GM12878 (cell line): ENCODE results near the gene LDLRAD3. TPM values are rescaled to one million over a fixed set of nuclear protein-coding genes. Genes with fewer than 3 reads are reported as not detected.

ENCODE experiments used
- ATAC-seq: fragments of 200-7000 bp; cut with Tn5 transposase; 3 replicates; pipeline ENCODE4 v1.9.1; 2020; ENCODE audit warnings: mild to moderate bottlenecking, moderate library complexity
- BruUV-seq: library from RNA; stranded (reverse); fragments of 400-500 nt; replicated peaks from 2 replicates; lab custom pipeline; 2021; lab: Mats Ljungman, UMichigan
- CTCF ChIA-PET: fragments of 300-600 bp; sonication (Branson Sonifier 250); formaldehyde crosslinking; extraction: SDS; loops from one replicate; lab custom pipeline; 2021; ENCODE audit warnings: inconsistent platforms; lab: Yijun Ruan, JAX
- POLR2A ChIA-PET: fragments of 350-600 bp; formaldehyde crosslinking; extraction: SDS; loops from one replicate; lab custom pipeline; 2021; ENCODE audit warnings: inconsistent platforms; lab: Charles Lee
- RAD21 ChIA-PET: fragments of 300-600 bp; sonication (Branson Sonifier 250); formaldehyde crosslinking; loops from one replicate; lab custom pipeline; 2023; ENCODE audit warnings: antibody characterized with exemption; ENCODE audit not compliant: unreplicated experiment; lab: Charles Lee
- SMC1A ChIA-PET: fragments of 300-600 bp; sonication (Branson Sonifier 250); formaldehyde crosslinking; loops from one replicate; lab custom pipeline; 2023; ENCODE audit not compliant: unreplicated experiment, uncharacterized antibody; lab: Charles Lee
- DNase-seq: peaks from one replicate; pipeline ENCODE4 v3.0.0-alpha.2; 2011; ENCODE audit warnings: low read depth, low spot score
- FAIRE-seq: peaks from 3 replicates; lab custom pipeline; 2011; peaks lifted over from hg19 to GRCh38; lab: Jason Lieb, UNC
- H2AFZ ChIP-seq: 2 replicates; pipeline ENCODE4 v1.6.0; 2011; ENCODE audit warnings: low read depth, low read length, control low read depth; ENCODE audit not compliant: control insufficient read depth
- H3K27ac ChIP-seq: 2 replicates; pipeline ENCODE4 v1.5.1; 2011; ENCODE audit warnings: control low read depth; ENCODE audit not compliant: control insufficient read depth, insufficient read depth
- H3K27me3 ChIP-seq, 2 experiments: replicated peaks in 1 of 2; 2 replicates each; pipeline versions ENCODE4 v1.6.0 to v1.6.1; 2011; ENCODE audit warnings: low read length in 1 of 2; ENCODE audit not compliant: control insufficient read depth in 2 of 2, insufficient read depth in 2 of 2
- H3K36me3 ChIP-seq, 2 experiments: 2 replicates each; pipeline ENCODE4 v1.5.1; 2011; ENCODE audit warnings: low read length in 1 of 2; ENCODE audit not compliant: control insufficient read depth in 2 of 2, insufficient read depth in 2 of 2
- H3K4me1 ChIP-seq: 2 replicates; pipeline ENCODE4 v1.6.1; 2011; ENCODE audit warnings: mild to moderate bottlenecking, low read length, moderate library complexity, mixed read lengths; ENCODE audit not compliant: control insufficient read depth, insufficient read depth
- H3K4me2 ChIP-seq: 2 replicates; pipeline ENCODE4 v1.6.0; 2011; ENCODE audit warnings: control low read depth; ENCODE audit not compliant: control insufficient read depth, insufficient read depth
- H3K4me3 ChIP-seq: fragments of 200-600 bp; sonication (generic); 2 replicates; pipeline ENCODE4 v1.5.1; 2016
- H3K79me2 ChIP-seq: 2 replicates; pipeline ENCODE4 v1.6.0; 2011; ENCODE audit warnings: low read length; ENCODE audit not compliant: control insufficient read depth, insufficient read depth
- H3K9ac ChIP-seq: 2 replicates; pipeline ENCODE4 v1.8.0; 2011; ENCODE audit warnings: low read length, control low read depth, mixed read lengths; ENCODE audit not compliant: control insufficient read depth, insufficient read depth
- H3K9me3 ChIP-seq: replicated peaks from 3 replicates; pipeline ENCODE4 v1.5.1; 2011; ENCODE audit warnings: mild to moderate bottlenecking, low read length; ENCODE audit not compliant: control insufficient read depth, insufficient read depth
- H4K20me1 ChIP-seq: 2 replicates; pipeline ENCODE4 v1.6.0; 2011; ENCODE audit not compliant: control insufficient read depth, insufficient read depth
- E2F4 ChIP-seq: IDR thresholded peaks from 2 replicates; pipeline ENCODE4 v1.6.1; 2012; ENCODE audit warnings: low read depth, low read length, improper control_type of control experiment
- FOS ChIP-seq: IDR thresholded peaks from 3 replicates; pipeline ENCODE4 v1.6.1; 2011; ENCODE audit warnings: borderline replicate concordance; ENCODE audit not compliant: insufficient read length; ENCODE audit errors: extremely low read depth
- HCFC1 ChIP-seq: fragments of 150-350 bp; IDR thresholded peaks from 2 replicates; pipeline ENCODE4 v1.6.1; 2014; ENCODE audit warnings: low read length
- IRF4 ChIP-seq: IDR thresholded peaks from 2 replicates; pipeline ENCODE4 v1.6.1; 2011; ENCODE audit warnings: low read depth, low read length
- IRF5 ChIP-seq: fragments of 450-650 bp; IDR thresholded peaks from 2 replicates; pipeline ENCODE4 v1.6.1; 2017; ENCODE audit warnings: borderline replicate concordance
- KAT2A ChIP-seq: conservative IDR thresholded peaks from 2 replicates; pipeline ENCODE4 v1.6.1; 2011; ENCODE audit warnings: low read depth, low read length; ENCODE audit not compliant: control insufficient read depth
- ZNF207 ChIP-seq: fragments of 450-650 bp; IDR thresholded peaks from 2 replicates; pipeline ENCODE4 v1.6.1; 2014; ENCODE audit warnings: antibody characterized with exemption, mild to moderate bottlenecking, borderline replicate concordance
- ZNF24 ChIP-seq: fragments of 450-650 bp; IDR thresholded peaks from 2 replicates; pipeline ENCODE4 v1.6.1; 2017; ENCODE audit warnings: antibody characterized with exemption, mild to moderate bottlenecking
- WGBS: methylation state at CpG from one replicate; pipeline ENCODE4 v1.1.6; 2016; ENCODE audit warnings: low lambda C conversion rate; ENCODE audit not compliant: insufficient replicate concordance, insufficient coverage; ENCODE audit errors: missing lambda C conversion rate; 5-methylcytosine and 5-hydroxymethylcytosine counted together
- in situ Hi-C: fragments of 300-500 bp; cut with MboI; formaldehyde crosslinking; loops from 9 replicates; pipeline ENCODE4 v1.14.3; 2018; ENCODE audit warnings: mixed read lengths
- intact Hi-C: fragments of 100-400 bp; cut with micrococcal nuclease; formaldehyde crosslinking; loops from one replicate; pipeline ENCODE4 v1.14.2; 2022; ENCODE audit not compliant: unreplicated experiment
- polyA plus RNA-seq, 11 experiments: library from polyadenylated mRNA; depleted of rRNA in 4 of 11; unstranded in 6 of 11; stranded (reverse) in 5 of 11; fragments of >200 nt; fragmentation: Nextera tagmentation in 4 of 11; fragmentation: Illumina TruSeq in 1 of 11; extraction: Ambion mirVana in 4 of 11; extraction: Trizol in 1 of 11; gene quantifications; 1 replicate in 1 of 11; 2 replicates in 10 of 11; pipeline versions ENCODE4 v1.2.1 to v1.2.3, GENCODE V29; 2011 to 2016; ENCODE audit warnings: inconsistent platforms in 2 of 11, missing spikeins in 2 of 11, low read depth in 1 of 11
- total RNA-seq, 4 experiments: library from RNA; depleted of rRNA in 3 of 4; stranded (reverse); fragments of >200 nt in 3 of 4; fragmentation: Illumina TruSeq in 1 of 4; extraction: Trizol in 1 of 4; gene quantifications; 2 replicates each; pipeline versions ENCODE4 v1.2.1 to v1.2.3, GENCODE V29; 2013 to 2021
- TF ChIP-seq, protein P1 (sequence below): IDR thresholded peaks from 2 replicates; pipeline ENCODE4 v1.6.1; 2011; ENCODE audit warnings: borderline replicate concordance, low read depth, mild to moderate bottlenecking, moderate library complexity, low read length; ENCODE audit not compliant: insufficient read depth, poor library complexity, severe bottlenecking

LDLRAD3 gene
- total and polyA plus RNA-seq, 10 of the 15 experiments (the other 5 are each of a cell fraction or from before 2014, with no cell fraction given): 2.5 to 17.2 (median 10.7) TPM

GRCh38 chr11:36102868-36103267 lies 159.0 kb downstream of the LDLRAD3 start:
- H4K20me1 ChIP-seq: no peaks in the 10 kb centered on the region
- H3K27ac ChIP-seq: no peak overlapping the region
- no peaks in the 10 kb centered on the region for H3K9me3 ChIP-seq
- no peaks in the 10 kb centered on the region for H3K4me1 ChIP-seq
- ChIA-PET RAD21 (no interaction called here), POLR2A (no interaction called here), SMC1A (no interaction called here), CTCF (no interaction called here)
- no TSS peak for BruUV-seq
- intact Hi-C loops (no loop called here), in situ Hi-C loops (no loop called here)
- FAIRE-seq (no peak), DNase-seq (no peak), ATAC-seq (no peak)
- 34% methylated on average over 5 of the region's 5 CpGs for WGBS
- H2AFZ ChIP-seq: no peak overlapping the region
- TF ChIP-seq ZNF24 (no peak), IRF5 (no peak), HCFC1 (no peak), ZNF207 (no peak), KAT2A (no peak), FOS (no peak), E2F4 (no peak), IRF4 (no peak)
- TF ChIP-seq, protein P1, sequence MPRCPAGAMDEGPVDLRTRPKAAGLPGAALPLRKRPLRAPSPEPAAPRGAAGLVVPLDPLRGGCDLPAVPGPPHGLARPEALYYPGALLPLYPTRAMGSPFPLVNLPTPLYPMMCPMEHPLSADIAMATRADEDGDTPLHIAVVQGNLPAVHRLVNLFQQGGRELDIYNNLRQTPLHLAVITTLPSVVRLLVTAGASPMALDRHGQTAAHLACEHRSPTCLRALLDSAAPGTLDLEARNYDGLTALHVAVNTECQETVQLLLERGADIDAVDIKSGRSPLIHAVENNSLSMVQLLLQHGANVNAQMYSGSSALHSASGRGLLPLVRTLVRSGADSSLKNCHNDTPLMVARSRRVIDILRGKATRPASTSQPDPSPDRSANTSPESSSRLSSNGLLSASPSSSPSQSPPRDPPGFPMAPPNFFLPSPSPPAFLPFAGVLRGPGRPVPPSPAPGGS: no peak
- no peak overlapping the region for H3K9ac ChIP-seq
- 0 out of 4 replicates have a peak, but pooled peaks cover 0 to 2% of the 10 kb centered on the region in 2 experiments for H3K27me3 ChIP-seq
- H3K4me2 ChIP-seq: no peak overlapping the region
- no peak overlapping the region for H3K4me3 ChIP-seq
- no peaks in the 10 kb centered on the region for H3K36me3 ChIP-seq
- no peaks in the 10 kb centered on the region for H3K79me2 ChIP-seq
